Activated B cell treated with CpG ODN at 0.5 μM for 24 hours (primary cell): ENCODE measurements around the gene ZNF343. TPM values are rescaled to one million over a fixed set of nuclear protein-coding genes. Genes with fewer than 3 reads are reported as not detected.

Source experiments
- ATAC-seq: fragments of 200-7000 bp; cut with Tn5 transposase; one replicate; pipeline ENCODE4 v1.10.0; 2021; ENCODE audit warnings: low read depth, mild to moderate bottlenecking, moderate library complexity
- CTCF ChIA-PET: fragments of 350-600 bp; sonication (Branson Sonifier 250); formaldehyde crosslinking; loops from one replicate; lab custom pipeline; 2021; ENCODE audit warnings: antibody characterized with exemption; lab: Charles Lee
- POLR2A ChIA-PET: fragments of 350-600 bp; sonication (Branson Sonifier 250); formaldehyde crosslinking; loops from one replicate; lab custom pipeline; 2021; ENCODE audit warnings: antibody characterized with exemption; lab: Charles Lee
- DNase-seq: peaks from one replicate; pipeline ENCODE4 v3.0.0; 2022
- H3K27ac Mint-ChIP-seq: one replicate; pipeline ENCODE4 v1.8.0; 2020; ENCODE audit warnings: mixed read lengths
- H3K27me3 Mint-ChIP-seq: one replicate; pipeline ENCODE4 v1.8.0; 2021; ENCODE audit warnings: mixed read lengths
- H3K36me3 Mint-ChIP-seq: one replicate; pipeline ENCODE4 v1.8.0; 2021; ENCODE audit warnings: low read depth, mixed read lengths
- H3K4me1 Mint-ChIP-seq: one replicate; pipeline ENCODE4 v1.8.0; 2021; ENCODE audit warnings: mixed read lengths
- H3K4me3 Mint-ChIP-seq: one replicate; pipeline ENCODE4 v1.8.0; 2020; ENCODE audit warnings: mild to moderate bottlenecking, mixed read lengths
- H3K9me3 Mint-ChIP-seq: one replicate; pipeline ENCODE4 v1.8.0; 2020; ENCODE audit warnings: mixed read lengths
- CTCF ChIP-seq: fragments of 200-600 bp; IDR thresholded peaks from one replicate; pipeline ENCODE4 v1.8.0; 2022; ENCODE audit warnings: antibody characterized with exemption, mild to moderate bottlenecking
- intact Hi-C: fragments of 100-400 bp; cut with micrococcal nuclease; formaldehyde crosslinking; loops from one replicate; pipeline ENCODE4 v1.15.1; 2024
- total RNA-seq: library from RNA; stranded (reverse); gene quantifications from 2 replicates; pipeline ENCODE4 v1.2.3, GENCODE V29; 2022

ZNF343 gene
- total RNA-seq, 1 donor from 2014 or later: 16.6 TPM

DNA sequence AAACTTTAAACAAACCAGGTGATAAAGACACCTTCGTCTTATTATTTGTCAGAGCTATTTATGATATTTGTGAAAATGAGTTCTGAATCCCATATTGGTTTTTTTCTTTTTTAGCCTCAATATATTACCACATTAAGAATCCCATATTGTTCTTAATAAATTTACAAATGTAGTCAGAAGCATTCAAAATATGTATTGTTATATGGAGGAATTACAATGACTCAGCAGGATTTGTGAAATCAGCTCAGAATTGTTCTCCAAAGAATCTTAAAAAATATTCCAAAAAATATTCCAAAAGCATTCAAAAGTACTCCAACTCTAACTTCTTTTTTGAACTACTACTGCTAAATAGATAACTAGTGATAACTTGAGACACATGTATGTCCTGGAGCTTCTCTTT lies 6.5 kb upstream of the ZNF343 start:
- ATAC-seq (no peak), DNase-seq (no peak)
- Mint-ChIP-seq H3K4me3 (no peak overlapping the region), H3K9me3 (no peaks in the 10 kb centered on the region), H3K4me1 (no peaks in the 10 kb centered on the region), H3K36me3 (no peaks in the 10 kb centered on the region), H3K27ac (no peak overlapping the region), H3K27me3 (peaks cover 18% of the 10 kb centered on the region)
- CTCF ChIA-PET: interaction anchor here (2.0 kb wide), 1 partner anchor 9 kb away, joined by 7 read pairs; no protein-coding TSS in a partner anchor
- TF ChIP-seq CTCF: no peak
- intact Hi-C loops: no loop called here
- POLR2A ChIA-PET: no interaction called here

DNA sequence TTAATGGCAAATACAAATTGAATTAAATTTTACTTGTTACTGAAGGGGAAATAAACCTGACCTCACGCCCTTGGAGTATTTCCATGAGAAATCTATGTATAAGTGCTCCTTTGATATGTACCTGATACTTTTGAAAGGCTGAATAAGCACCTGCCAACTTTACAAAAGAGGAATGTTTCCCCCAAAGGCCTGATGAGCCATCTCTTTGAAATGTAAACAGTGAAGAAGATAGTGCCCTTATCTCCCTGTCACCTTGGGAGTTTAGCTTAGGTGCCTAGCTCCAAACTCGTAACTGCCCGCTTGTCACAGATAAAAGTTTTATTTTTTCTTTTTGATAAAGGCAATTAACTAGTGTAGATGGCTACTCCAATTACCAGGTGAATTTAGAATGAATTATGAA lies 1.1 kb upstream of the ZNF343 start:
- Mint-ChIP-seq H3K27me3 (peaks cover 18% of the 10 kb centered on the region), H3K4me1 (peaks cover 21% of the 10 kb centered on the region), H3K27ac (no peak overlapping the region), H3K36me3 (peaks cover 6% of the 10 kb centered on the region), H3K9me3 (no peaks in the 10 kb centered on the region), H3K4me3 (no peak overlapping the region)
- no peak for ATAC-seq
- no peak for TF ChIP-seq CTCF
- intact Hi-C loops: loop anchor here (1.0 to 5.0 kb wide), 4 partner anchors 15 to 963 kb away; partner anchors contain the start of genes ATRN, NOP56 and PTPRA
- CTCF ChIA-PET: interaction anchor here (1.2 to 3.6 kb wide), 3 partner anchors 11 to 17 kb away, joined by 3 to 20 read pairs (median 6); no protein-coding TSS in a partner anchor
- POLR2A ChIA-PET: interaction anchor here (3.4 to 3.7 kb wide), 2 partner anchors 15 to 40 kb away, joined by 16 to 32 read pairs; partner anchors contain the start of gene SNRPB
- DNase-seq: no peak

DNA sequence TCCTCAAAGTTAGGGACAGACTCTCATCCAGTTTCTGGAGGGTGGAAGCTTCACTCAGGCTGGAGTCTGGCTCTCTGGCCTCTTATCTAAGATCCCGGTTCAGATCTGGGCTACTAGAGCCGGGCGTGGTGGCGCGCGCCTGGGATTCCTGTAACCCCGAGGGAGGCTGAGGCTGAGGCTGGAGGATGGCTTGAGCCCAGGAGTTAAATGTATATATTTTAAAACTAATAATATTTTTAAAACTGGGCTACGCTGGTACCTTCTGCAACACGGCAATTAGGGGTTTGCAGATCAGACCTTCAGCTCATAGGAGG lies 710 bp upstream of the ZNF343 start:
- intact Hi-C loops: loop anchor here (1.0 to 5.0 kb wide), 4 partner anchors 15 to 963 kb away; partner anchors contain the start of genes ATRN, NOP56 and PTPRA
- Mint-ChIP-seq H3K27ac (peak overlapping the region; percentile 96), H3K36me3 (peaks cover 6% of the 10 kb centered on the region), H3K27me3 (peaks cover 18% of the 10 kb centered on the region), H3K4me1 (peaks cover 23% of the 10 kb centered on the region), H3K4me3 (peak overlapping the region; percentile 100), H3K9me3 (no peaks in the 10 kb centered on the region)
- no peak for TF ChIP-seq CTCF
- POLR2A ChIA-PET: interaction anchor here (0.7 to 3.7 kb wide), 5 partner anchors 12 to 536 kb away, joined by 3 to 32 read pairs (median 6); partner anchors contain the start of genes NOP56 and SNRPB
- DNase-seq (no peak), ATAC-seq (no peak)
- CTCF ChIA-PET: interaction anchor here (1.2 to 3.6 kb wide), 3 partner anchors 12 to 17 kb away, joined by 3 to 20 read pairs (median 6); no protein-coding TSS in a partner anchor

GRCh38 chr20:2507875-2508630 lies 662 bp downstream of the ZNF343 start:
- CTCF ChIA-PET: interaction anchor here (1.2 to 3.6 kb wide), 3 partner anchors 13 to 221 kb away, joined by 3 to 20 read pairs (median 6); no protein-coding TSS in a partner anchor
- intact Hi-C loops: loop anchor here (1.0 to 5.0 kb wide), 3 partner anchors 38 to 964 kb away; partner anchors contain the start of genes ATRN, NOP56 and SNRPB
- Mint-ChIP-seq H3K27me3 (peaks cover 15% of the 10 kb centered on the region), H3K4me1 (peaks cover 23% of the 10 kb centered on the region), H3K36me3 (peaks cover 6% of the 10 kb centered on the region), H3K9me3 (no peaks in the 10 kb centered on the region), H3K27ac (peak overlapping the region; percentile 96), H3K4me3 (peak overlapping the region; percentile 100)
- DNase-seq: no peak
- POLR2A ChIA-PET: interaction anchor here (1.0 to 3.7 kb wide), 6 partner anchors 14 to 537 kb away, joined by 3 to 32 read pairs (median 6); partner anchors contain the start of genes IDH3B and SNRPB
- peak; percentile 7 for ATAC-seq
- no peak for TF ChIP-seq CTCF
